ENCODE measurements around the gene ZSCAN31.

ZSCAN31 gene

GRCh38 chr6:28354688-28355554, 19.0 kb upstream of the ZSCAN31 start:
- in situ Hi-C loops (cut with MboI; ENCODE audit: low sequenced_read_pairs): loop anchor here (10.0 to 25.0 kb wide), 2 partner anchors 220 to 443 kb away; partner anchors contain the start of gene OR2B2

DNA sequence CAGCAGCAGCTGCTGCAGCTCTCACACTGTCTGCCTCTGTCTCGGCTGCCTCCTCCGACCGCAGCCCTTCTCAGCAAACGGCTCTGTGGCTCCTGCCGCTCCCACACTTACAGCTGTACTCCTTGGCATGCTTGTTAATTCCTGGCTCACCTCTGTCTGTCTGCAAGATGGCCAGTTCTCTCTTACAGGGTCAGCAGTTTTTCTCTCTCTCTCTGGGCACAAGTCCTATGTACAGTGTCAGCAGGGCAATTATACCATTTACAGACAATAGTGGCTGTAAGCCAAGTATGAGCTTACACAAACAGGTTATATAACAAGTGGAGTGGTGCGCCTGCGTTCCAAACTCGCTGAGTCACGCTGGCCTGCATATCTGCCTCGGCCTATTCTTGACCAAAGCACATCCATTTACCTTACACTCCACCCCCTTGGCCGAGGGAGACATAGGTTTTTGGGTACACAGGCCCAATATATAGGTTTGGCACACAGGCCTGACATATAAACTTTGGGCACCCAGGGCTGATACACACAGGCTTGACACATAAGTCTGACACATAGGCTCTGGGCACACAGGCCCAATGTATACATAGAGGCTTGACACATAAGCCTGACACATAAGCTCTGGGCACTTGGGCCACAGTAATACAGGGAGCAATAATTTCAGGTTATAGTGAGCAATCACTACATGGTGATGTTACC, 18.2 kb upstream of the ZSCAN31 start:
- in situ Hi-C loops (cut with MboI; ENCODE audit: low sequenced_read_pairs): loop anchor here (10.0 to 25.0 kb wide), 2 partner anchors 219 to 442 kb away; partner anchors contain the start of gene OR2B2

DNA sequence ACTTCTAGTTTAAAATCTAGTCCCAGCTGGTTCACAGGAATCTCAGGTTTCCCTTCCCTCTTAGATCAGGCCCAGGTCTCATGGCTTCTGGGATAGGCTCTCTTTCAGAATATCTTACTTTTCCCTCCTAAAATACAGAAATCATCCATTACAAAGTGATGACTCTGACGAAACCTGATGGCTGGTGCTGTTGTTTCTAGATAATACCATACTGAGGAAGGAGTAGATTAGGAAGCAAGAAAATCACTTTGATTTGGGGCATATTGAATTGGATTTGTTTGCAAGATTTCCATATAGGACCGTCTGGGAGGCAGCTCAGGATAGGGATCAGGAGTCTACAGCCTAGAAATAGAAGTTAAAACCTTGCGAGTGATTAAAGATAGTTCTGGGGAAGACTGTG, 17.4 kb upstream of the ZSCAN31 start:
- in situ Hi-C loops (cut with MboI; ENCODE audit: low sequenced_read_pairs): loop anchor here (10.0 to 25.0 kb wide), 2 partner anchors 219 to 441 kb away; partner anchors contain the start of gene OR2B2

DNA sequence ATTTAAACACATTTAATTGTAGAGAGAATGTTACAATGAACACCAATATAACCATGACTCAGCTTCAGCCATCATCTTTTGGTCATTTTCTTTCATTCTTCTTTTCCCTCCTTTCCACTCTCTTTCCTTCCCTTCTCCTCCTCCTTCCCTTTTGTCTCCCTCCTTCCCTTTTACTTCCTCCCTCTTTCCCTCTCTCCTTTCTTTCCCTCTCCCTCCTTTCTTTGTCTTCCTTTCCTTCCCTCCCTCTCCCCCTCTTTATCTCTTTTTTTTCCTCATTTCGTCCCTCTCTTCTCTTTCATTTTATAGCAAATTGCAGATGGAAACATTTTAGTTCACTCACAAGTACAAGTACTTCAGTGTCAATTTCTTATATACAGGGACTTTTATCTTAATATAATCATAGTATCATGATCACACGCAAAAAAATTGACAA, 15.6 kb upstream of the ZSCAN31 start:
- in situ Hi-C loops (cut with MboI; ENCODE audit: low sequenced_read_pairs): loop anchor here (10.0 to 25.0 kb wide), 2 partner anchors 217 to 439 kb away; partner anchors contain the start of gene OR2B2

DNA sequence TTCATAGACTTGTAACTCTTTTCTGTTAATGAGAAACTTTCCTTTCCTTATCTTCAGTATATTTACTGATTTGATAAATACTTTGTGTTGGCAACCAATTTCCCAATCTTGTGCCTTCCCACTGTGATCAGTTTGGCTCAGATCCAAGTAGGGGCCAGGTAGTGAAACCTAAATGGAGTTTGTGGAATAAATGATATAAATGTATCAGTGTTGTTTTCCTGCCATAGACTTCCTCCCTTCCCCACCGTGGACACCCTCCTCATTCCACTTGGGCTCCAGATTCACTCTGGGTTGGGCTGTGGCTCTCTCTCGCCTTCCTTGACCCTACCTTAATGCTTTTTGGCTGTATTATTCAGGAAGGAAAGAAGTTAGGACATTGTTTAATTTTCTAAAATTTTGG, 15.1 kb upstream of the ZSCAN31 start:
- in situ Hi-C loops (cut with MboI; ENCODE audit: low sequenced_read_pairs): loop anchor here (10.0 to 25.0 kb wide), 2 partner anchors 216 to 439 kb away; partner anchors contain the start of gene OR2B2

DNA sequence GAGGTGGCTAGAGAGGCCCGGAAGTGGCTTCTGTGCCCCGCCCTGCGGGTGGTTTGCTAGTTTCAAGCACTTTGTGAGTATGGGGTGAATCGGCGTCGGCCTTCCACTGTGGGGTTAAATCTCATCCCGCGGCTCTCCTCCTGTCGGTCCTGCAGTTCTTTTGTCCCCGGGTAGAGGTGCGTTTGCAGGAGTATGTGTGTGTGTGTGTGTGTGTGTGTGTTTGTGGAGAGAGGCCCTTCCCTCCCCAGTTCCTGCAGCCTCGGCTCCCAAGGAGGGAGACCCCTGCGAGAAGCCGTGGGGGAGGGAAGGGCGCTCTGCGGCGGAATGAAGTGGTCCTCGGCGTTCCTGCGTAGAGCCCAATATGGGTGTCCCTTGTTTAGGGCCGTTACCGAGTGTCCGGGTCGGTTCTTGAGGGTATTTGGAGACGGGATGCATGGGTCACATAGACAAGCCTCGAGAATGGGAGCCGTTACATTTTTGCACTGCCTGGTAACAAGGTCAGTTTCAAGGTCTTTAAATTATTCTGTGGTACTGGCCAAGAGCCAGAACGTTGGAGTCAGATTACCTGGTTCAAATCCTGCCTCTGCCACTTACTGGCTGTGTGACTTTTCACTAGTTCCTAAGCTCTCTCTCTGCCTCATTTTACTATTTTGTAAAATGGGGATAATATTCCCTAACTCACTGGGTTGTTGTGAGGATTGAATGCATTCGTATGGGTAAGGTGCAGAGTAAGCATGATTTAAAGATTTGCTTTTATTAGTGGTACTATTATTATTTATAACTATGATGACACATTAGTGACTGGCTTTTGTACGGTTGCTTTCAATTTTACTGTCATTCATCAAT, 14.2 kb upstream of the ZSCAN31 start, which contains the start of gene ZKSCAN3:
Gene ZKSCAN3 (plus strand): TSS at position 56 of the 846 bp plus-strand sequence. CDS start 9,640 bp downstream, outside the sequence.
- in situ Hi-C loops (cut with MboI; ENCODE audit: low sequenced_read_pairs): loop anchor here (10.0 to 25.0 kb wide), 2 partner anchors 215 to 438 kb away; partner anchors contain the start of gene OR2B2

DNA sequence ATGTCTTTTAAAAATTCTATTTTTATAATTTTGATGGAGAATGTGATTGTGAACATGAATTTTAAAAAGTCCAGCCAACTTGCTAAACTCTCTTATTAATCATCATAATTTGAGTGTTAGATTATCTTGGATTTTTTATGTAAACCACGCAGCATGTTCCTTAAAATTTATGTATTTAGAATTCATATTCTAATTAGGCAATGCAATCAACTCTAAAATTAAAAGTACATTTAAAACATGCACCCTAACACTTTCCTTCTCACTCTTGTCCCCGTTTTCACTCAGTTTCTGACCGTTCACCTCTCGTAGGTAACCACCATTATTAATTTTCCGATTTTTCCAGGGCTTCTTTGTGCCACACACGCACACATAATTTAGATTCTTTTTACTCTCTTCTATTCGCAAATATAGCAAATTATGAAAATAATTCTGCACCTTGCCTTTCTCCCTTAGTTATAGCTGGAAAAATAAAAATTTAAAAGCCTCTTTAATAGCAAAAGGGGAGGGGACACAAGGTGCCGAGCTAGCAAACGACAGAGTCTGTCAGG, 13.5 kb upstream of the ZSCAN31 start:
- in situ Hi-C loops (cut with MboI; ENCODE audit: low sequenced_read_pairs): no loop called here

- in situ Hi-C loops (cut with MboI; ENCODE audit: low sequenced_read_pairs): no loop called here
These were observed 11.2 kb upstream of the ZSCAN31 start for GRCh38 chr6:28347119-28347518.

DNA sequence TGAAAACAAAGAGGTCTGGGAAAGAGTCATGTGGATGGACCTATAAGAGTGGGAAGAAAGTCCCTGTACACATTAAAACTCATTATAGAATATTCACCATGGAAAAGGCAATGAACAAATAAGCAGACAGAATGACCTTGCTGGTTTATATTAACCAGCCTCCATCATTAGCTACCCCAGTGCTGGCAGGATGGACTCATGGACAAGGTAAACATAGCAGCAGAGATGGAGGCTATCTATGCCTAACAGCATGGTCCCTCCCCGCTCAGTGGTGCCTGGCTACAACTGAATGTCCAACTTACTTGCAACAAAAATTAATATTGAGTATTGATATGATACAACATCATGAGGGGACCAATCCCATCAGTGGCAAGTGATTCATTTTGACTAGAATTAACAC, 9.3 kb upstream of the ZSCAN31 start:
- in situ Hi-C loops (cut with MboI; ENCODE audit: low sequenced_read_pairs): no loop called here

- in situ Hi-C loops (cut with MboI; ENCODE audit: low sequenced_read_pairs): no loop called here
These were observed 8.1 kb upstream of the ZSCAN31 start for GRCh38 chr6:28343898-28344677.

- in situ Hi-C loops (cut with MboI; ENCODE audit: low sequenced_read_pairs): no loop called here
These were observed 4.6 kb upstream of the ZSCAN31 start for GRCh38 chr6:28340310-28341095.

- in situ Hi-C loops (cut with MboI; ENCODE audit: low sequenced_read_pairs): no loop called here
These were observed 1.2 kb upstream of the ZSCAN31 start for GRCh38 chr6:28337121-28337520.

- in situ Hi-C loops (cut with MboI; ENCODE audit: low sequenced_read_pairs): no loop called here
These were observed 554 bp upstream of the ZSCAN31 start for GRCh38 chr6:28336284-28337120.

- in situ Hi-C loops (cut with MboI; ENCODE audit: low sequenced_read_pairs): no loop called here
These were observed 846 bp downstream of the ZSCAN31 start for GRCh38 chr6:28335040-28335563.

GRCh38 chr6:28334286-28335039, 1.5 kb downstream of the ZSCAN31 start:
- in situ Hi-C loops (cut with MboI; ENCODE audit: low sequenced_read_pairs): no loop called here

- in situ Hi-C loops (cut with MboI; ENCODE audit: low sequenced_read_pairs): no loop called here
These were observed 2.3 kb downstream of the ZSCAN31 start for GRCh38 chr6:28333599-28334018.

- in situ Hi-C loops (cut with MboI; ENCODE audit: low sequenced_read_pairs): no loop called here
These were observed 2.9 kb downstream of the ZSCAN31 start for GRCh38 chr6:28333047-28333446.

Measured in HL-60/S4 treated with retinoic acid at 250 ng/mL for 4 days and 3 days (cell line).